Keratinocyte (primary cell): ENCODE data around the gene ADAM33. TPM values are rescaled to one million over a fixed set of nuclear protein-coding genes. Genes with fewer than 3 reads are reported as not detected.

Experiments
- DNase-seq: peaks from one replicate; pipeline ENCODE4 v3.0.0-alpha.2; 2011; ENCODE audit warnings: low read depth, missing footprints, low spot score
- FAIRE-seq: peaks from 2 replicates; lab custom pipeline; 2011; peaks lifted over from hg19 to GRCh38; lab: Jason Lieb, UNC
- H2AFZ ChIP-seq: 2 replicates; pipeline ENCODE4 v1.6.0; 2012; ENCODE audit warnings: low read length, control low read depth, inconsistent platforms; ENCODE audit not compliant: control insufficient read depth
- H3K27ac ChIP-seq: 2 replicates; pipeline ENCODE4 v1.5.1; 2011; ENCODE audit warnings: low read length; ENCODE audit not compliant: control insufficient read depth, insufficient read depth
- H3K27me3 ChIP-seq: 3 replicates; pipeline ENCODE4 v1.6.0; 2011; ENCODE audit warnings: low read length; ENCODE audit not compliant: control insufficient read depth, insufficient read depth; ENCODE audit errors: extremely low read depth
- H3K36me3 ChIP-seq, 2 experiments: 2 replicates in 1 of 2; 3 replicates in 1 of 2; pipeline ENCODE4 v1.5.1; 2011; ENCODE audit warnings: low read length in 2 of 2, mild to moderate bottlenecking in 1 of 2; ENCODE audit not compliant: control insufficient read depth in 2 of 2, insufficient read depth in 2 of 2; ENCODE audit errors: extremely low read depth in 1 of 2
- H3K4me1 ChIP-seq: 3 replicates; pipeline ENCODE4 v1.5.1; 2011; ENCODE audit warnings: low read length; ENCODE audit not compliant: control insufficient read depth, insufficient read depth; ENCODE audit errors: extremely low read depth
- H3K4me2 ChIP-seq: 3 replicates; pipeline ENCODE4 v1.6.0; 2011; ENCODE audit warnings: low read depth, low read length; ENCODE audit not compliant: control insufficient read depth, insufficient read depth; ENCODE audit errors: extremely low read depth
- H3K4me3 ChIP-seq, 3 experiments: fragments of 200-600 bp in 1 of 3; sonication (generic) in 1 of 3; 2 replicates in 2 of 3; 3 replicates in 1 of 3; pipeline ENCODE4 v1.5.1; 2011 to 2016; ENCODE audit warnings: low read length in 3 of 3, mild to moderate bottlenecking in 3 of 3, control low read depth in 2 of 3, inconsistent platforms in 1 of 3, low read depth in 1 of 3, mixed read lengths in 1 of 3, mixed run types in 1 of 3, moderate library complexity in 1 of 3; ENCODE audit not compliant: control insufficient read depth in 2 of 3, insufficient read depth in 2 of 3; ENCODE audit errors: extremely low read depth in 1 of 3
- H3K79me2 ChIP-seq: 2 replicates; pipeline ENCODE4 v1.6.0; 2012; ENCODE audit warnings: low read length; ENCODE audit not compliant: control insufficient read depth, insufficient read depth
- H3K9ac ChIP-seq: 3 replicates; pipeline ENCODE4 v1.6.0; 2011; ENCODE audit warnings: low read length; ENCODE audit not compliant: control insufficient read depth, insufficient read depth; ENCODE audit errors: extremely low read depth
- H3K9me1 ChIP-seq: 3 replicates; pipeline ENCODE4 v1.6.0; 2011; ENCODE audit warnings: low read length; ENCODE audit not compliant: control insufficient read depth, insufficient read depth; ENCODE audit errors: extremely low read depth
- H3K9me3 ChIP-seq: 2 replicates; pipeline ENCODE4 v1.5.1; 2012; ENCODE audit warnings: low read depth, low read length; ENCODE audit not compliant: control insufficient read depth
- H4K20me1 ChIP-seq: 3 replicates; pipeline ENCODE4 v1.6.0; 2011; ENCODE audit warnings: low read length; ENCODE audit not compliant: control insufficient read depth, insufficient read depth; ENCODE audit errors: extremely low read depth
- CTCF ChIP-seq, 3 experiments: IDR thresholded peaks in 1 of 3; conservative IDR thresholded peaks in 1 of 3; optimal IDR thresholded peaks in 1 of 3; 2 replicates in 2 of 3; 3 replicates in 1 of 3; pipeline versions ENCODE3 to v1.5.1; 2011; ENCODE audit warnings: low read length in 3 of 3, mild to moderate bottlenecking in 3 of 3, moderate library complexity in 2 of 3, control low read depth in 1 of 3, inconsistent platforms in 1 of 3; ENCODE audit not compliant: insufficient read depth in 2 of 3; ENCODE audit errors: extremely low read depth in 1 of 3
- EZH2 ChIP-seq: IDR thresholded peaks from one replicate; pipeline ENCODE4 v1.6.1; 2012; ENCODE audit warnings: inconsistent platforms, mild to moderate bottlenecking, low read length, moderate library complexity
- dilution Hi-C: fragments of 300-500 bp; cut with MboI; formaldehyde crosslinking; loops from one replicate; pipeline ENCODE4 v1.7.0; 2020; ENCODE audit warnings: low sequenced_read_pairs; ENCODE audit not compliant: extremely low pct_ligation_motif_present
- polyA plus RNA-seq, 5 experiments: library from polyadenylated mRNA; depleted of rRNA in 3 of 5; stranded (reverse) in 3 of 5; stranded (forward) in 1 of 5; unstranded in 1 of 5; fragments of >200 nt; gene quantifications; 1 replicate in 1 of 5; 2 replicates in 3 of 5; 3 replicates in 1 of 5; pipeline versions ENCODE4 v1.2.1 to v1.2.3, GENCODE V29; 2011 to 2012; ENCODE audit warnings: missing spikeins in 2 of 5, low read depth in 1 of 5, low replicate concordance in 1 of 5

Gene ADAM33
- polyA plus RNA-seq, 1 donor (not counting 4 experiments of a cell fraction or from before 2014, with no cell fraction given): not detected

- TF ChIP-seq EZH2: no peak
- dilution Hi-C loops: no loop called here
- no peaks in the 10 kb centered on the region for H3K9me3 ChIP-seq
- no peaks in the 10 kb centered on the region for H4K20me1 ChIP-seq
- H3K36me3 ChIP-seq: peaks cover 0 to 4% of the 10 kb centered on the region in 2 experiments
- H3K4me1 ChIP-seq: no peaks in the 10 kb centered on the region
- no peak overlapping the region for H3K4me3 ChIP-seq
- H3K79me2 ChIP-seq: no peaks in the 10 kb centered on the region
- no peak overlapping the region for H3K27ac ChIP-seq
- DNase-seq (no peak), FAIRE-seq (no peak)
- no peak overlapping the region for H2AFZ ChIP-seq
- no peaks in the 10 kb centered on the region for H3K9me1 ChIP-seq
- no peak overlapping the region for H3K4me2 ChIP-seq
- no peak overlapping the region for H3K9ac ChIP-seq
- H3K27me3 ChIP-seq: no peaks in the 10 kb centered on the region
These were observed 34.3 kb downstream of the ADAM33 start for GRCh38 chr20:3647473-3647872.

GRCh38 chr20:3646651-3647050 lies 35.2 kb downstream of the ADAM33 start:
- no peaks in the 10 kb centered on the region for H3K79me2 ChIP-seq
- no peak overlapping the region for H3K4me2 ChIP-seq
- no peak overlapping the region for H3K9ac ChIP-seq
- no peaks in the 10 kb centered on the region for H3K9me3 ChIP-seq
- no peaks in the 10 kb centered on the region for H3K4me1 ChIP-seq
- H3K27me3 ChIP-seq: no peaks in the 10 kb centered on the region
- no peak for TF ChIP-seq CTCF (optimal IDR thresholded peaks at IDR 0.05 in 1 of 3, IDR thresholded peaks at IDR 0.05 in 1 of 3, conservative IDR thresholded peaks at IDR 0.05 in 1 of 3; ENCODE audit: extremely low read depth in 1 of 3, insufficient read depth in 2 of 3, low read length in 3 of 3)
- TF ChIP-seq EZH2: no peak
- H2AFZ ChIP-seq: no peak overlapping the region
- peaks cover 0 to 4% of the 10 kb centered on the region in 2 experiments for H3K36me3 ChIP-seq
- dilution Hi-C loops: no loop called here
- H3K4me3 ChIP-seq: no peak overlapping the region
- no peaks in the 10 kb centered on the region for H4K20me1 ChIP-seq
- H3K9me1 ChIP-seq: no peaks in the 10 kb centered on the region
- FAIRE-seq (no peak), DNase-seq (no peak)
- H3K27ac ChIP-seq: no peak overlapping the region

GRCh38 chr20:3646067-3646440 lies 35.8 kb downstream of the ADAM33 start:
- Histone ChIP-seq H3K4me3 (no peak overlapping the region), H3K27me3 (no peaks in the 10 kb centered on the region), H3K79me2 (no peaks in the 10 kb centered on the region), H2AFZ (no peak overlapping the region), H3K36me3 (peaks cover 0 to 4% of the 10 kb centered on the region in 2 experiments), H3K9ac (no peak overlapping the region), H4K20me1 (no peaks in the 10 kb centered on the region), H3K9me3 (no peaks in the 10 kb centered on the region), H3K9me1 (no peaks in the 10 kb centered on the region), H3K27ac (no peak overlapping the region), H3K4me1 (no peaks in the 10 kb centered on the region), H3K4me2 (no peak overlapping the region)
- TF ChIP-seq CTCF (optimal IDR thresholded peaks at IDR 0.05 in 1 of 3, IDR thresholded peaks at IDR 0.05 in 1 of 3, conservative IDR thresholded peaks at IDR 0.05 in 1 of 3; ENCODE audit: extremely low read depth in 1 of 3, insufficient read depth in 2 of 3, low read length in 3 of 3) (no peak), EZH2 (no peak)
- dilution Hi-C loops: no loop called here
- DNase-seq (no peak), FAIRE-seq (no peak)
